Gastrocnemius medialis (tissue), 4 donors: ENCODE results near the gene KAZN.

ENCODE experiments used
- CTCF ChIP-seq, 5 experiments: fragments of 450-650 bp in 3 of 5; fragments of 200-600 bp in 2 of 5; sonication (generic) in 2 of 5; IDR thresholded peaks in 4 of 5; conservative IDR thresholded peaks in 1 of 5; 1 replicate in 4 of 5; 2 replicates in 1 of 5; pipeline ENCODE4 v1.5.1; 2016 to 2019; ENCODE audit warnings: antibody characterized with exemption in 5 of 5, mild to moderate bottlenecking in 3 of 5, moderate library complexity in 3 of 5
- POLR2A ChIP-seq, 2 donors: fragments of 450-650 bp; IDR thresholded peaks; one replicate each; pipeline ENCODE4 v1.6.1; 2017; ENCODE audit warnings: antibody characterized with exemption in 2 of 2, mild to moderate bottlenecking in 2 of 2, moderate library complexity in 2 of 2

GRCh38 chr1:14952626-14953314 lies 354.3 kb downstream of the KAZN start:
- TF ChIP-seq CTCF (IDR thresholded peaks at IDR 0.05 in 4 of 5, conservative IDR thresholded peaks at IDR 0.05 in 1 of 5): no peak
- TF ChIP-seq POLR2A (IDR thresholded peaks at IDR 0.05): no peak
